ENCODE data around the gene PCDHA4. TPM values are rescaled to one million over a fixed set of nuclear protein-coding genes. Genes with fewer than 3 reads are reported as not detected.
"Not testable (repeated sequence)": the region's sequence is repeated elsewhere in the genome, so short reads cannot be mapped to it uniquely, and the experiment has no call there.

Gene PCDHA4
- total RNA-seq, 1 experiment from 2014 or later = not detected

- H2AFZ ChIP-seq (ENCODE audit: low read depth, low read length, poor library complexity, severe bottlenecking); H3K9me3 ChIP-seq (ENCODE audit: control insufficient read depth in 1 of 2, insufficient read depth in 1 of 2, low read depth in 1 of 2, low read length in 2 of 2); H3K27ac ChIP-seq (ENCODE audit: low read depth, low read length); H4K20me1 ChIP-seq (ENCODE audit: insufficient read depth); RAD21 ChIA-PET (ENCODE audit: low non-redundant PET in 1 of 2, low total read pairs in 2 of 2, uncharacterized antibody in 2 of 2, unreplicated experiment in 2 of 2); H3K27me3 ChIP-seq (ENCODE audit: insufficient read depth, low read length); POLR2A ChIA-PET; H3K79me2 ChIP-seq (ENCODE audit: insufficient read depth, low read length); H3K9me2 ChIP-seq (ENCODE audit: insufficient read depth); ATAC-seq; H3K4me1 ChIP-seq (ENCODE audit: control insufficient read depth in 1 of 2, insufficient read depth in 2 of 2, low read length in 2 of 2); BruUV-seq (replicated peaks); DNase-seq (ENCODE audit: low read depth, low spot score); H3K9ac ChIP-seq (ENCODE audit: low read length); H3K36me3 ChIP-seq (ENCODE audit: control insufficient read depth in 1 of 2, insufficient read depth in 2 of 2, low read length in 2 of 2); H3K4me2 ChIP-seq (ENCODE audit: low read length); CTCF ChIA-PET; H3K4me3 ChIP-seq (replicated peaks in 1 of 2; ENCODE audit: low read depth in 1 of 2, low read length in 2 of 2): not testable (repeated sequence)
- intact Hi-C loops (cut with micrococcal nuclease) = loop anchor here (5.0 kb wide), 1 partner anchor 36 kb away; no protein-coding TSS in a partner anchor
Observed at GRCh38 chr5:140787849-140788504, 18.9 kb upstream of the PCDHA4 start.

GRCh38 chr5:140791089-140791488 lies 15.8 kb upstream of the PCDHA4 start:
- H4K20me1 ChIP-seq (ENCODE audit: insufficient read depth) = no peaks in the 10 kb centered on the region
- intact Hi-C loops (cut with micrococcal nuclease) = no loop called here
- ChIA-PET POLR2A (no interaction called here), CTCF (no interaction called here), RAD21 (ENCODE audit: low non-redundant PET in 1 of 2, low total read pairs in 2 of 2, uncharacterized antibody in 2 of 2, unreplicated experiment in 2 of 2) (no interaction called here)
- no peak overlapping the region for H3K9ac ChIP-seq (ENCODE audit: low read length)
- H3K9me3 ChIP-seq (ENCODE audit: control insufficient read depth in 1 of 2, insufficient read depth in 1 of 2, low read depth in 1 of 2, low read length in 2 of 2) = peaks cover 0 to 6% of the 10 kb centered on the region in 2 experiments; a peak in 1 of 4 replicates
- no TSS peak for BruUV-seq (replicated peaks)
- no peaks in the 10 kb centered on the region for H3K79me2 ChIP-seq (ENCODE audit: insufficient read depth, low read length)
- H2AFZ ChIP-seq (ENCODE audit: low read depth, low read length, poor library complexity, severe bottlenecking) = no peak overlapping the region
- H3K9me2 ChIP-seq (ENCODE audit: insufficient read depth) = no peaks in the 10 kb centered on the region
- H3K36me3 ChIP-seq (ENCODE audit: control insufficient read depth in 1 of 2, insufficient read depth in 2 of 2, low read length in 2 of 2) = no peaks in the 10 kb centered on the region
- no peaks in the 10 kb centered on the region for H3K4me1 ChIP-seq (ENCODE audit: control insufficient read depth in 1 of 2, insufficient read depth in 2 of 2, low read length in 2 of 2)
- DNase-seq (ENCODE audit: low read depth, low spot score) = no peak
- H3K27ac ChIP-seq (ENCODE audit: low read depth, low read length) = no peak overlapping the region
- H3K4me3 ChIP-seq (replicated peaks in 1 of 2; ENCODE audit: low read depth in 1 of 2, low read length in 2 of 2) = no peak overlapping the region
- TF ChIP-seq TCF7L2 (IDR thresholded peaks at IDR 0.05; ENCODE audit: borderline replicate concordance, extremely low read depth, insufficient read depth, insufficient read length) = no peak
- no peak for TF ChIP-seq CBX3 (IDR thresholded peaks at IDR 0.05; ENCODE audit: low read depth)
- TF ChIP-seq ZFX (IDR thresholded peaks at IDR 0.05) = no peak
- no peak for TF ChIP-seq EGR1 (IDR thresholded peaks at IDR 0.05; ENCODE audit: low read depth)
- no peak for TF ChIP-seq POLR2AphosphoS5 (IDR thresholded peaks at IDR 0.05; ENCODE audit: low read depth, low read length)
- TF ChIP-seq JUND (IDR thresholded peaks at IDR 0.05) = no peak
- TF ChIP-seq REST (IDR thresholded peaks at IDR 0.05; ENCODE audit: low read depth) = no peak
- TF ChIP-seq ZBTB33 (IDR thresholded peaks at IDR 0.05; ENCODE audit: extremely low read depth, insufficient replicate concordance, low read length) = no peak
- no peak for TF ChIP-seq SIN3A (IDR thresholded peaks at IDR 0.05; ENCODE audit: low read depth)
- no peak for TF ChIP-seq ELF1 (IDR thresholded peaks at IDR 0.05; ENCODE audit: borderline replicate concordance, low read depth)
- no peak for TF ChIP-seq EZH2 (IDR thresholded peaks at IDR 0.05)
- H3K27me3 ChIP-seq (ENCODE audit: insufficient read depth, low read length) = no peaks in the 10 kb centered on the region
- H3K4me2 ChIP-seq (ENCODE audit: low read length) = no peak overlapping the region
- ATAC-seq = no peak

Data from HCT116 (cell line).